Activated CD4-positive, alpha-beta T cell treated with anti-CD3 and anti-CD28 coated beads, Interleukin-2, amount 50 U/mL, for 48 hours (primary cell): Measurements from ENCODE around the gene COL4A3.
"Not testable (repeated sequence)": the region's sequence is repeated elsewhere in the genome, so short reads cannot be mapped to it uniquely, and the experiment has no call there.

ENCODE experiments used
- DNase-seq, 2 experiments: peaks; one replicate each; pipeline ENCODE4 v3.0.0-alpha.2; 2020

The COL4A3 gene

DNA sequence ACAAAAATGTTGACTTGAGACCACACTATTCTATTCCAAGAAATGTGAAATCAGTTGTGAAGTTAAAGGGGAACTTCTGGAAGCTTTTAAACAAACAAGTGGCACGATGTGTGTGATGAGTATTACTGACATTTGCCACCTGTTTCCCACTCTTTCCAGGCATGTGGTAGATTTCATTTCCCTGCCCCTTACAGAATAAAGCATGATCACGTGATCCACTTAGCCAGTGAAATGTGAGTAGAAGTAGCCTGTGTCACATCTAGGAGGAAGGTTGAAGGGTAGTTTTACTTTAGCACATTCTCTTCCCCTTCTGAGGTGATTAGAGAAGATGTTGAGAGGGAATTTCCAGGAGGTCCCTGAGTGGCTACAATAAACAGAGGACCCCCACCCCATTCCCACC lies 4.3 kb upstream of the COL4A3 start:
- DNase-seq: no peak

DNA sequence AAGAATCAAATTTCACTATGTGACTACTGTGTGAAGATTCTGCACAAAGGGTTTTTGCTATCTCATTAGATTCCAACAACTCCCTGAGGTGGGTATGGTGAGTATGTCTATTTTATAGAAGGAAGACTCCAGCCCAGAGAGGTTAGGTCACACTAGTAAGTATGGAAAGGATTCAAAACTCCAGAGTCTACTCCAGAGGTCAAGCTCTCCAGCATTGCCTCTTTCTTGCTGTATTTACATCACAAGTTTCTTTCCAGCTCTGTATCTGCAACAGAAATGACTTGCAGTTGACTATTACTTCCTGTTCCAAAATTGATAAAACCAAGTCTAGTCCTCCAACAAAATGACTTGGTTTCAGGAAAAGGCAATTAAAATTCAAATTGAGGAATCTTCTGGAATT lies 2.5 kb upstream of the COL4A3 start:
- DNase-seq: no peak

DNA sequence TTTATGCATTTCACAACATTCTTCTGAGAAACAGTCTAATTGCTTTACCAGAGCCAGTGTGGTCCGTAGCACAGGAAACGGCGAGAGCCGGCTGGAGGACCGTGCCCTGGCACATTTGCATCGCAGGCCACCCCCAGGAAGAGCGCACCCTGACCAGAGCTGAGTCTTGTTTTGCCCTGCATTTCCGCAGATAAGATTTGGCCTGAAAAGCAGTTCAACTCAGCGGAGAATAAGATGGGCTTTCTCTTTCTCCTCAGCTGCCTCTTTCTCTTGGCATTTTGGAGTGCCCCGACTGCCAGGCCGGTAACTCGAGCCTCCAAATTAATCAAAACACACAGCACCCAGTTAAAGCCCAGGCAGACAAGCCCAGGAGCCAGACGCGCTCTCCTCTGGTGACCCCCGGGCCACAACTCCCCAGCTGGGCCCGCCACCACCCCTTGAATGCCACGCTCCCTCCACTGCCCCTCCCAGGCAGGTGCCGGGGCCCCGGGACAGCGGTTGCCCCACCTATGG lies 883 bp upstream of the COL4A3 start:
- no peak for DNase-seq

DNA sequence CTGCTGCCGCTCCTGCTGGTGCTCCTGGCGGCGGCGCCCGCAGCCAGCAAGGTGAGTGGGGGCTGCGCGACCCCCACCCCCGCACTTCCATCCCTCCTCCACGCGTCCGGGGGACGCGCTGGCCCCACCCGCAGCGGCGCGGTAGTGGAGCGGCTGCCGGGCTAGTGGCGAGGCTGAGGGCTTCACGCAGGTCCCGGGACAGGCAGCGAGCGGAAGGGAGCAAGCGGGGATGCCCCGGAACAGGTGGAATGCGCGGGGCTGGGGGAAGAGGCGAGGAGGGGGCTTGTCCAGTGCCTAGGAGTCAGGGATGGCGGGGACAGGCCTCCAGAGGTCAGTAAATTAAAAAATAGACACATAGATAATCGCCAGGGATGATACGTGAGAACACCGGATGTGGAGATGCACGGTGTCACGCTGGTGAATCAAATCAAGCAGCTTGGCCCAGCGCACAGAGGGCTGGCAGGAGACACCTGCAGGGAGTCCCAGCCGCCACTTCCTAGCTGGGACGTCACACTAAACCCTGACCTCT lies 403 bp downstream of the COL4A3 start:
- DNase-seq: peak; percentile 20 to 34

DNA sequence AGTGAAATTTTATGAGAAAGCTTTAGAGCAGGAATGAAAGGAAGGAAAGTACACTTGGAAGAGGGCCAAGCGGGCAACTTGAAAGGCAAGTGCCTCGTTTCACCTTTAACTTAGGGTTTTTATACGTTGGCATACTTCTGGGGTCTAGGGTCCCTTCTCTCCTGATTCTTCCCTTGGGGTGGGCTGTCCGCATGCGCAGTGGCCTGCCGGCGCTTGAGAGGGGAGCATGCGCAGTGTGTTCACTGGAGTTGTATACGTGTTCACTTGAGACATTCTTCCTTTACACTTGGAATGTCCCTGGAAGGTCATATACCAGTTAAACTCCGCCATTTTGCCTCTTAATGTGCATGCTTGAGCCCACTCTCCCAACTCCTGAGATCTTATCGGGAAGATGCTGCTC lies 7.4 kb downstream of the COL4A3 start:
- DNase-seq: not testable (repeated sequence)

DNA sequence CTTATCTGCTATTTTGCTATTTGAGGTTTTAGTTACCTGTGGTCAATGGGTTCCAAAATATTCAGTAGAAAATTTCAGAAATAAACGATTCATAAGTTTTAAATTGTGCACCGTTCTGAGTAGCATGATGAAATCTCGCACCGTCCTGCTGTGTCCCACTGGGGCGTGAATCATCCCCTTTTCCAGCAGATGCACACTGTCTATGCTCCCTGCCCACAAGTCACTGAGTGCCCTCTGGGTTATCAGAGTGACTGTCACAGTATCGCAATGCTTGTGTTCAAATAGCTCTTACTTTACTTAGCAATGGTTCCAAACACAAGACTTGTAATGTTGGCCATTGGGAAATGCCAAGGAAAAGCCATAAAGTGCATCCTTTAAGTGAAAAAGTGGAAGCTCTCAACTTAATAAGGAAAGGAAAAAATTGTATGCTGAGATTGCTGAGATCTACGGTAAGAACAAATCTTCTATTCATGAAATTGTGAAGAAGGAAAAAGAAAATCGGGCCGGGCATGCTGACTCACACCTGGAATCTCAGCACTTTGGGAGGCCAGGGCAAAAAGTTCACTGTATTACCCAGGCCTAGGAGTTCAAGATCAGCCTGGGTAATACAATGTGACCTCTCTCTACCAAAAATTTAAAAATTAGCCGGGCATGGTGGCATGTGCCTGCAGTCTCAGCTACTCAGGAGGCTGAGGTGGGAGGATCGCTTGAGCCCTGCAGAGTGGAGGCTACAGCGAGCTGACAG lies 13.3 kb downstream of the COL4A3 start:
- DNase-seq: no peak

DNA sequence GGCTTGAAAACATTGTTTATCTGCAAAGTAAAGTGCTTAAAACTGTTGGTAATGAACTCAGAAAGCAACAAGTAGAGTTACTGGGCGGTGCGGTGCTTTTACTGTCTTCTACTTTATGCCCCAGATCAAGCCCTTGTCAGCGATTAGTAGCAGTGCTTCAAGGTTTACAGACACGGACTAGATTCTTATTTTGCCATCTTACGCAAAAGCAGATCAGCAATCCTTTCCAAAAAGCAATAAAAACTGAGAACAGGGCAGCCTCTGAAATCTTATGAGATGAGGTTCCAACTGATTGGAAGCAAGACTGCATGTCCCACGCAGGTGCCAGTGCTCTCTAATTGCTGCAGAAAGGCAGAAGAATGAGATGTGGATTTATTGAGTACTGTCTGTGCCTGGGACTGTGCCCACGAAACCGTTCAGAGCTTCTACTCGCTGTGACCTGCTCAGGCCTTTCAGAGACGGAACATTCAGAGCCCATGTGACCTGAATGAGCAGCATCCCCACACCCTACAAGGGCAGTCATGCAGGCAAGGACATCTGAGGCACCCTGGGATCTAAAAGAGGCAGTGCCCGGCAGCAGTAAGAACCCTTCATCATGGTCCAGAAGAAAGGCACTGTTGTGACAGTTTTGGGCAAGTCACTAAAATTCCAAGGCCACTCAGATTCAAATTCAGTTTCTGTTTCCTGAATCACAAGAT lies 15.7 kb downstream of the COL4A3 start:
- no peak for DNase-seq

DNA sequence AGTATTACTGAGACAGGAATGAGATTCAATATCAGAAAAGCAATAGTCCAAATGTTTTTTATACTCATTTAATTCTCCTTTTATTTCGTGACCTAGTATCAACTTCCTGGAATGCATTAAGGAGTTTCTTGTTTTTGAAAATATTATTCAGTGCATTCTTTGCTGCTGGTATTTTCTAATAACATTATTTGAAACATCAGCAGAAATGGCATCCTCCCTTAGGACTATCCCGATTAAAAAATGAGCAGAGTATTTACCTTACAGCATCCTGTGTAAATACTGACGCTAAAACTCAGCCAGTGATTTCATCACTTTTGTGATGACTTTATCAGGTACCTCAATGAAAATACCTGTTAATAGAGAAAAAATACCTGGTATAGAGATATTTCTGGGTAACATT lies 16.3 kb downstream of the COL4A3 start:
- no peak for DNase-seq

DNA sequence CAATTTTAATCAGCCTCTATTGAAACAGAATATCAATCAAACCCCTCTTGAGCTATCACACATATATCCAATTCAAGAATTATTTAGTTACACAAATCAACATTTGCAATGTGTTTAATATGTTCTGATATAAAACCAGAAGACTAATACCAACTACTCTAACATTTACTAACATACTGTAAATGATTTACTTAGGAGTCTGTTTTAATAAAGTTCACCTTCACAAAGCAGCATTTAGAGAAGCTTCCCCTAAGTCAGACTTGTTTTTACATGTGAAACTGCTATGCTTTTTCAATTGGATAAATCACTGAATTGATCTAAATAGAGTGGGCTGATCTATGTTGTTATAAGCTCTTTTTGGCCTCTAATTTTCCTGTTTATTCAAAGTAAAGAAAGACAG lies 18.3 kb downstream of the COL4A3 start:
- DNase-seq: no peak

DNA sequence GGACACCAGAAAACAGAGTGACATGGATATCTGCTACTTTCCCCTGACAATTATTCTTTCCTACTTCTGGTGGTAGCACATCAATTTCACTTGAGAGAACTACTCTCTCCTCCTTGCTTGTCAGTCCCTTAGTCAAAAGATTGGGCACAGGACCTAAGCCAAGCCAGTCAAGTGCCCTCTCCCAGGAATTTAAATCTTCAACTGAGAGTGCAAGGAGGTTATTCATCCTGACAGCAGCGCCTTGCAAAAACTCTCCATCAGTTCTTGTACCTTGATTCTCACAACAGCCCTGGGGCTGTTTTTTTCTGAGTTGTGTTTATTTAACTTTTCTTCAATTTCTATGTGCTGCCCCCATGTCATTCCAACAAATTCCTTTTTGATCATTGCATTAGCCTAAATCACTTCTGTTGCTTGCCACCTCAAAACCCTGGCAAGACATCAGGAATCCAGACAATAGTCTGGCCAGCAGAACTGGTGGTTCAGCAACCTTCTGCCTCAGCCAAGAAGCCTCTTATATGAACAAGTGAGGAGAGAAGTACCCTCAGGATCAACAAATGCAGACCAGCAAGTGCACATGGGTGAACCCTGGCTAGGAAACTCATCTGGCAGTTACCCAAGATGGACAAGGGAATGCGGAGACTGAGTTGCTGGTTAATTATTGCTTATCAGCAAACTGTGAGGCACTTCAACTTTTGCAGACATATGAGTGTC lies 19.4 kb downstream of the COL4A3 start:
- no peak for DNase-seq

DNA sequence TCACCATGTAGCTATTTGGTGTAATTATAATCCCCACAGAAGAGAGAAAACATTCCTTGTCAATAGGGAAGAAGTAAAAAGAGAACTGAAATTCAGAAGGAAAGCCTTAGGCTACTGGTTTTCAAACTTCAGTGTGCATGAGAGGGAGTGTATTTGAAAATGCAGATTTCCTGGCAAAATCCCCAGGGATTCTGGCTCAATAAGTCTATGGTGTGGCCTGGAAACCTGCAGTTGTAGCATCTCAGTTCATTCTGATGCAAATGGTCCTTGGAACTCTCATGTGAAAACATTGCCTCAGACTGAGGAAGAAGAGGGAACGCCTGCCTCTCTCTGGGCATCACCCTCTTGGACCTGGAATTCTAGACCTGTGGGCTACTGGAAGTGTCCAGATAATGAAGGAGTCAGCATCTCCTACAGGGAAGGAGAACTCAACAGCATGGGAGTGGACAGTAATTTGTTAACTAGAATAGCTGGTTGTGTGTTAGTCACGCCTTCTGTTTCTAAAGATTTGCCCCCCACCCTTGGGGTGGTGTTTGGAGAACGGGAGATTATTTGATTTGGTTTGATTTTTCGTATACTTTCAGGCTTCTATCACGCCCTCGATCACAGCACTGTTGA lies 21.3 kb downstream of the COL4A3 start:
- no peak for DNase-seq

DNA sequence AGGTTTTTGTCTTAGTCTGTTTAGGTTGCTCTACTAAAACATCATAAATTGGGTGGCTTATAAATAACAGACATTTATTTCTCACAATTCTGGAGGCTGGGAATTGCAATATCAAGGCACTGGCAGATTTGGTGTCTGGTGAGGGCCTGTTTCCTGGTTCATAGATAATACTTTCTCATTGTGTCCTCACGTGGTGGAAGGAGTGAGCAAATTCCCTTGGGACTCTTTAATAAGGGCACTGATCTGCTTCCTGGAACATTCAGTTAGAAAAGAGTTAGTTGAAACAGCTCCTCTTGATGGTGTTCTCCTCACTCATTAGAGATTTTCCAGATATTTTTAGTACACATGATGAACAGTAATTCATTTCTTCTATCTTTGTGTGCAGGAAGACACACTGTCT lies 22.3 kb downstream of the COL4A3 start:
- DNase-seq: no peak

DNA sequence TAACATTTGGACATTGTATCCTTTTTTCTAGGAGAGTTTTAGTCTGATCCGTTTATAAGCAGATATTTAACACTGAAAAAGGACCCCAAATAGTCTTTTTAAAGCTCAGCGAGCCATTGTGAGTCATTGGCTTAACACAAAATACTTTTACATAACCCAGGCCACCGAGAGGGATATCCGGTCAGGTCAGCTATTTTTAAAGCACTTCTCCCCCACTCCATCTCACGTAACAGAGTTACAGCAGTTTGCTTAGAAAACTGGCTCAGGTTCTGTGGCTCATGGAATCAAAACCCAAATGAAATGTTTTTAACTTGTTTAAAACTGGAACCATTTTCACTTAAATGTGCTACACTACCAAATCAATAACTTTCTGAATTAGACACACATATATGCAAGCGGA lies 23.9 kb downstream of the COL4A3 start:
- no peak for DNase-seq

DNA sequence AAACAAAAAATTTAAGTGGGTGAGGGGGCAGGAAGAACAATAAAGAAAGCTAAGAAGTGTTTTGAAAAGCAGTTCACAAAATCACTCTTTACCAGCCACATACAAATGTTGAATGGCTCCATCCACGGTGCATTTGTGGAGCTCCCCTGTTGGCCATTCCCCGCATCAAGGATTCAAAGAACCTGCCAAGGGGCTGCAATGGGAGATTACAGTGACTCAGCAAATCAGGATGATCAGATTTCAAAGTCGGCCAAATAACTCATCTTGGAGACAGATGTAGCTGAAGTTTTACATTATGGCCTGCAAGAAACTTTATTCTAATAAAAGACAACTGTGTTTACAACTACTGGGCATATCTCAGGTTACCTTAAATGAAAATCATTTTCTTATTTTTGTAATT lies 26.9 kb downstream of the COL4A3 start:
- DNase-seq: no peak

DNA sequence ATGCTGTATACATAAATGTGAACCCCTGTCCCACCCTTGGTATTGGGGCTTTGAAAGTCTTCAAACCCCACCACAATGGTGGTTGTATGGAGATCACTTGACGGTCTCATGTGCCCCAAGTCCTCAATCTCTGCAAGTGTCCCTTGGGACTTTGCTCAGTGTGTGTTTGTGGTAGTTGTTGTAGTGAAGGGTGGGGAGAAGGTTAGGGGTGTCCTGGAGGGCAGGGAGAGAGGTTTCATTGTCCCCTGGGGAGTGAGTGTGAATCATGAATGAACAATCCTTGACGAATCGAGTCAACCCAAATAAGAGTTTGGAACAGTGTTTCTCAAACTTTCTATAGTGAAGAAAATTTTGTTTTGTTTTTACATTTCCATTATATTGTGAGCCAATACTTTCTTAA lies 28.1 kb downstream of the COL4A3 start:
- no peak for DNase-seq

DNA sequence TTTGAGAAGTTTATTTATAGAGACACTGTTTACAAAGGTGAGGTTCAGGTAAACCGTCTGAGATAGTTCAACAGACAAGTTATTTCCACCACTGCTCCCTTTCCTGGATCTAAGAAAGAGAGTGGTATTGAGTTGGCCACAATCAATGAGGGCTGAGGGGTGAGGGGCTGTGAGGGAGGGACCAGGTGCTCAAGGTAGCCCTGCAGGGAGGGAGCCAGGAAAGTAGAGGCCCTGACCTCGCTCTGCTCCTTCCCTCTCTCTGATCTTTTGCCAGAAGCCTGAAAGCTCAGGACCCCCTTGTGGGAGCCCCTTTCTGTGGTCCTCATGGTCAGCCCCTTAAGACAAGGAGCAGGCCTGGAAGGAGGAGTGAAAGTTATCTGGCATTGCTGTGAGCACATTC lies 29.8 kb downstream of the COL4A3 start:
- DNase-seq: no peak

DNA sequence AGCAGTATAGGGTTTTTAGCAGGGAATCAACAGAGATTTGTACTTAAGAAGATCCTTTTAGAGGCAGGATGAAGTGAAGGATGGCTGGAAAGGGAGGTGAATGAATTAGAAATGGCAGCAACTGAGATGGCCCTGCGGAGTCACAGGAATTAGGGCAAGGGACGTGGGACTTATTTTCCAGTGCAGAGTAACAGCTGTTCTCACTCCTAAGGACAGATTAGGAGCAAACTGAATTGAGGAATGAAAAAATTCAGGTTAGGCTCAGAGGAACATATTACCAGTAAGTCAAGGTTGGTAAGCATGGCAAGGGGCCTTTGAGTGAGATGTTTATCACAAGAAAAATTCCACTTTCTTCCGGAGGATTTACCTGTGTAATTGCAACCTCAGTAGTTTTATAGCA lies 34.4 kb downstream of the COL4A3 start:
- DNase-seq: no peak

DNA sequence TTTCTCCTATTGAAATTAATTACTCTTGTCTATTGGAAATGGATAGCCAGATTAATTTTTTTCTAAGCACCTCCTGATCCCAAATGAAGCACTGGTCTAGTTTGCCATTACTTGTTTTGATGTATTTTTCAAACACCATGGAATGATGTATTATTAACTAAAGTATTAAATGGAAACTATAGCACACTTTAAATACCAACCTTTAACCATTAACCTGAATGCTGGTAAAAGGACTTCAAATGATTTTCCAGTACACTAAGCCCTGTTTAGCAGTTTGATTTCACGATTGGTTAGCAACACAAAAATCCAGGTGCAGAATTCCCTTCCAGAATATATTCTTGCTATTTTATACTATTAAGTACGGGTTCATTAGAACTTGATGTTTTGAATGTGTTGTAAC lies 37.3 kb downstream of the COL4A3 start:
- DNase-seq: no peak

DNA sequence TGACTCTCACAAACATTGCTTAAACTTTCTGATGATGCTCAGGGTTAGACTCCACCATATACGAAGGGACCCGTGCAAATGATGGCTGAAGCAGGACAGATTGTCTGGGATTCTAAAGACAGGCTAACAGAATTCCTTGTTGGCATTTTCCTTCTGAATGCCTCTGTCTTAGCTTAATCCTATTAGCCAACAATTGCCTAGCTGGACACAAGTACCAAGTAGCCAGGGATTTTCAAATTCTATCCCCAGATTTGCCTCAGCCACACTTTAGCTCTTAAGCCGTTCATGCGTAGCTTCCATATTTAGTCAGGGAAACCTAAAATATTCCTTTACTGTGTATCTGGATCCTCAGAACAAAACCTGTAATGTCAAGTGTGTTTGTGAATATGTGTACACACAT lies 40.0 kb downstream of the COL4A3 start:
- no peak for DNase-seq

DNA sequence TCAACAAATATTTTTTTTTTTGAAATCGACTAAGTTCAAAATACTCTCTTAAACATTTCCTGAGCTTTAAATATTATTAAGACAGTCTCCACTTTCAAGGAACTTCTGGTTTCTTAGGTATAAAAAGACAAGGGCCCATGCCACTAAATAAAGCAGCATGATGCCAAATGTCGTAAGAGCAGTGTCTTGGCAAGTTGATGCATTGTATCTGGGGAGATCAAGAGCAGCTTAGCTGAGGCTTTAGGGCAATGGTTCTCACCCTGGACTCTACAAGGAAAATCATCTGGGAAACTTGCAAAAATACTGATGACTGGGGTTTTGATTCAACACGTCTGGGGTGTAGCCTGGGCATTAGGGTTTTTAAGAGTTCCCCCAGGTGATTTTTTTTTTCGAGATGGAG lies 41.3 kb downstream of the COL4A3 start:
- DNase-seq: no peak

DNA sequence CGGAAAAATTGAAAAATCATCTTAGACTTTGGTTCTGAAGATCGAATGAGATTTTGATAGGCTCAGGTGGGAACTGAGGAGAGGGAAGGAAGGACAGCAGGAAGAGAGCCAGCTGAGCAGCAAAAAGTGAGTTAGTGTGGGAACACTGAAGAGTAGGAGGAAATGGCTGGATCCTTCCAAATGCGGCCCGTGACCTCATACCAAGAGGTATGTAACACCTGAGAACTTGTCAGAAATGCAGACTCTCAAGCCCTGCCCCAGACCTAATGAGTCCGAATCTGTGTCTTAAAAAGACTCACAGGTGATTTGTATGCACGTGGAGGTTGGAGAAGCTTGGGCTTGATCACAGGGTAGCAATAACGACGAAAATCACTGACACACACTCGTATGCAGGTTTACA lies 42.0 kb downstream of the COL4A3 start:
- no peak for DNase-seq

DNA sequence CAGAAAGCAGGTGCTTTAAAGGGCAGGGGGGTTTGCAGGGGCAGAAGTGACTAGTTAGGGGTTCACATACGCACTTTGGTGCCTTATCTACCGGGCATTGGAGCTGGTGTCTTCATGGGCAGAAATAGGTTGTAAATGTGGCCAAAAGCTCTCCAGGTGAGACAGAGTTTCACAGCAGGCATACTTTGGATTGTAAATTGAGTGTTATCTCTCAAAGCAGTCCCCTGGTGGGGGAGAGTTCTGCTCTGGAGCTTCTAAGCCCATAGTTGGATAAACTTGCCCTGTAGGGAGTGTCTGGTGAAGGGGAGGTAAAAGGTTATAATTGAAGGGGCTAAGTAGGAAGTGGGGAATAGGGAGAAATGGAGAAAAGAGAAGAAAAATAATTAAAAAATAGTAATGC lies 43.1 kb downstream of the COL4A3 start:
- no peak for DNase-seq

DNA sequence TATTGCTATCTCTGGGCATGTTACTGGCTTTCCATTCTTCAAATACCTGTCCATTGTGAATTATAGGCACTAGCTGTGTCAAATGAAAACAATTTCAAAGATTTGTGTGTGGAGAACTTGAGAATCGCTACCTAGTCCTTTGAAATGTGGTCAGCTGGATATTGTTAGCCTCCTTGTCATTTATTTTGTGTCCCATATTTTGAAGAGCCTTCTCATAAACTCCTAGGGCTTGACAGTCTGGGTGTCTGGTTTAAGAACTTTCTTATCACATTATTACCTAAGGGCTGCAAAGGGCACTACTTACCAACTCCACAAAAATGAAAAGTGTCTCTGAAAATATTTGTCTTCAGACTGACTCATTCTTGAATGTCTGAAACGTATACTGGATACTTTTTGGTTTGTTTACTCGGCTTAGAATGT lies 50.2 kb downstream of the COL4A3 start:
- no peak for DNase-seq
